Epithelial cell of esophagus (primary cell): Measurements from ENCODE around the gene VNN1.
A peak's percentile ranks its signal among the peaks of the same experiment; 100 is the strongest.
"Not testable (repeated sequence)": the region's sequence is repeated elsewhere in the genome, so short reads cannot be mapped to it uniquely, and the experiment has no call there.

Source experiments
- DNase-seq: peaks from one replicate; pipeline ENCODE4 v3.0.0; 2010; ENCODE audit warnings: low read depth
- H3K4me3 ChIP-seq: 2 replicates; pipeline ENCODE4 v1.5.1; 2011; ENCODE audit warnings: mild to moderate bottlenecking, low read length, control low read depth
- CTCF ChIP-seq: IDR thresholded peaks from 2 replicates; pipeline ENCODE4 v1.5.1; 2011; ENCODE audit warnings: low read depth, mild to moderate bottlenecking, low read length, control low read depth, inconsistent platforms; ENCODE audit not compliant: insufficient read depth; ENCODE audit errors: missing control alignments

Gene VNN1

GRCh38 chr6:132648356-132648755 lies 65.5 kb downstream of the VNN1 start:
- peak; percentile 87 for DNase-seq
- H3K4me3 ChIP-seq: no peak overlapping the region
- no peak for TF ChIP-seq CTCF

- DNase-seq: no peak
- no peak overlapping the region for H3K4me3 ChIP-seq
- TF ChIP-seq CTCF: no peak
Measured at GRCh38 chr6:132643547-132643946, 70.3 kb downstream of the VNN1 start.

GRCh38 chr6:132637135-132637534 lies 76.7 kb downstream of the VNN1 start:
- not testable (repeated sequence) for H3K4me3 ChIP-seq, DNase-seq

GRCh38 chr6:132635906-132636305 lies 77.9 kb downstream of the VNN1 start:
- DNase-seq, H3K4me3 ChIP-seq: not testable (repeated sequence)

GRCh38 chr6:132635288-132635687 lies 78.6 kb downstream of the VNN1 start:
- DNase-seq, H3K4me3 ChIP-seq: not testable (repeated sequence)

DNA sequence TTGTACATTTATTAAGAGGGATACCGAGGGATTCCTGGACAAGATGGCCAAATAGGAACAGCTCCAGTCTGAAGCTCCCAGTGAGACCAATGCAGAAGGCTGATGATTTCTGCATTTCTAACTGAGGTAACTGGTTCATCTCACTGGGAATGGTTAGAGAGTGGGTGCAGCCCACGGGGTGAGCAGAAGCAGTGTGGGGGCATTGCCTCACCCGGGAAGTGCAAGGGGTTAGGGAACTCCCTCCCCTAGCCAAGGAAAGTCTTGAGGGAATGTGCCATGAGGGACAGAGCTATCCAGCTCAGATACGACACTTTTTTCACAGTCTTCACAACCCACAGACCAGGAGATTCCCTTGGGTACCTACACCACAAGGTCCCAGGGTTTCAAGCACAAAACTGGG lies 79.1 kb downstream of the VNN1 start:
- H3K4me3 ChIP-seq: no peak overlapping the region
- no peak for TF ChIP-seq CTCF
- no peak for DNase-seq

GRCh38 chr6:132633362-132633761 lies 80.5 kb downstream of the VNN1 start:
- no peak for DNase-seq
- H3K4me3 ChIP-seq: no peak overlapping the region
- TF ChIP-seq CTCF: no peak
